GM18507 (cell line): ENCODE measurements around the gene TCEAL9.

Experiments
- DNase-seq: peaks from one replicate; pipeline ENCODE4 v3.0.0; 2011; ENCODE audit warnings: low read depth; ENCODE audit not compliant: insufficient read length; ENCODE audit errors: extremely low spot score
- FAIRE-seq: peaks from 2 replicates; lab custom pipeline; 2011; peaks lifted over from hg19 to GRCh38; lab: Jason Lieb, UNC

The TCEAL9 gene

GRCh38 chrX:103407776-103408175 is 51.5 kb downstream of the TCEAL9 start:
- DNase-seq (no peak), FAIRE-seq (no peak)
